Measurements from ENCODE around the gene WNT9A. TPM values are rescaled to one million over a fixed set of nuclear protein-coding genes. Genes with fewer than 3 reads are reported as not detected.

WNT9A gene
- total RNA-seq, 1 experiment from 2014 or later: 22.2 TPM

DNA sequence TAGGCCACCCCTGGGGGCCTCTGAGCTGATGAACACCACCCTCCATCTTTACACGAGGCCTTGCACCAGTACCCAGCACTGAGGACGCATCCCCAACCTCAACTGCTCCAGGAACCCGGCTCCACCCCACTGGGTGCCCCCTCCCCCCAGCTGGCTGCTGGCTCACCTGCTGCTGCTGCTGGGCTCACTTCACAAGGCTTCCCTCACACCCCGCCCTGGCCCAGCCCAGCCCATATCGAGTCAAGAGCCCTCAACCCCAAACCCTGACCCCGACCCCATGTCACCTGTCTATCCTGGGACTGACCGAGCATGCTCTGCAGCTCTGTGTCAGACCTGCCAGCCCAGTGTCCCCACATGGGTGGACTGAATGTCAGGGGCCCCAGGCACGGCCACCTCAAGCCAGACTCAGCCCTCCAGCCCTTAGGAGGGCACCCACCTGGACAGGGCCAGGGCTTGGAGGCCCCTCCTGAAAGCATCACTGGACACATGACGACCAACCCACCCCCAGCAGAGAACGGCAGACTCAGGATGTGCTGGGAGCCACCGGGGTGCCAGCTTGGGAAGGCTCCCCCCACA is 21.4 kb downstream of the WNT9A start:
- H3K79me2 ChIP-seq (ENCODE audit: low read length): peaks cover 52% of the 10 kb centered on the region
- POLR2A ChIA-PET (ENCODE audit: unreplicated experiment): interaction anchor here (0.6 kb wide), 1 partner anchor 162 kb away, joined by 3 read pairs; no protein-coding TSS in a partner anchor

DNA sequence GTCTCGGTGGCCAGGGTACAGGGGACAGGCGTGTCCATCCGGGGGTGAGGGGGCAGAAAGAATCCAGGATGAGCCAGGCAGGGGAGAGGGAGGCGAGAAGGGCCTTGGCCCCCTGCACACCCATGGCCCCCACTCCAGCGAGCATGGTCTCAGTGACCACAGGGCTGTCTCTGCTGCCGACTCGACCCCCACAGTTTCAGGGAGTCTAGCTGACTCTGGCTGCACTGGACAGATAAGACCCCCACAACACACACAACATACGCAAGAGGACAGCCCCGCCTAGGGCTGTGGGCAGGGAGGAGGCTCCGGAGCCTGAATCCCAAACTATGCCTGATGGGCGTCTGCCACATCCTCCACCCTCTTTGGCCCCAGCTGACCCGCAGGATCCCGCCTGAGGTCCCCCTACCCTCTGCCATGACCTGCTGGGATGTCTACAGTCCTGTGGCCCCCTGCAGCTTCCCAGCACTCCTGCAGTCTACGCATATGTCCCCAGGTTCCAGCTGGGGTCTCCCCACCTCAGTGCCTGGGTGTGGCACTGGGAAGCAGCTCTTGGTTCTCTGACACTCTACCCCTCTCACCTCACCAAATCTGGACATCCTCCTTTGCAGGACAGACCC is 22.0 kb downstream of the WNT9A start:
- no peak overlapping the region for H3K27ac ChIP-seq (ENCODE audit: low read length)
- no peak overlapping the region for H3K9ac ChIP-seq (ENCODE audit: low read length)
- peaks cover 5% of the 10 kb centered on the region; the same call in 1 of the 2 replicates for H4K20me1 ChIP-seq (ENCODE audit: low read length)
- H3F3A ChIP-seq (ENCODE audit: low read length, unreplicated experiment): no peaks in the 10 kb centered on the region
- H2AFZ ChIP-seq (ENCODE audit: low read length): no peak overlapping the region
- peaks cover 46% of the 10 kb centered on the region for H3K79me2 ChIP-seq (ENCODE audit: low read length)
- H3K27me3 ChIP-seq (ENCODE audit: low read length): no peaks in the 10 kb centered on the region
- intact Hi-C loops (cut with micrococcal nuclease): no loop called here
- H3K4me3 ChIP-seq (ENCODE audit: low read length): no peak overlapping the region
- no peak for TF ChIP-seq EZH2 (IDR thresholded peaks at IDR 0.05; ENCODE audit: low read length, unreplicated experiment)
- no peak overlapping the region for H3K4me2 ChIP-seq (ENCODE audit: low read length)
- DNase-seq (no peak), ATAC-seq (no peak)
- no TSS peak for BruUV-seq (replicated peaks)
- H3K9me2 ChIP-seq (replicated peaks; ENCODE audit: low read length): no peaks in the 10 kb centered on the region
- CTCF ChIA-PET: no interaction called here
- H3K36me3 ChIP-seq (ENCODE audit: low read depth, low read length): peaks cover 7% of the 10 kb centered on the region; the same call in 1 of the 2 replicates
- H3K4me1 ChIP-seq (ENCODE audit: insufficient read depth, low read length): peaks cover 3% of the 10 kb centered on the region; the same call in 1 of the 2 replicates
- POLR2A ChIA-PET (ENCODE audit: unreplicated experiment): interaction anchor here (0.6 kb wide), 1 partner anchor 162 kb away, joined by 3 read pairs; no protein-coding TSS in a partner anchor
- H3K9me3 ChIP-seq (ENCODE audit: low read length): no peaks in the 10 kb centered on the region

More for the DNA sequence above, 21.4 kb downstream of the WNT9A start:
- H3F3A ChIP-seq (ENCODE audit: low read length, unreplicated experiment): no peaks in the 10 kb centered on the region
- H4K20me1 ChIP-seq (ENCODE audit: low read length): peaks cover 5% of the 10 kb centered on the region; the same call in 1 of the 2 replicates
- no peaks in the 10 kb centered on the region for H3K9me2 ChIP-seq (replicated peaks; ENCODE audit: low read length)
- H3K4me3 ChIP-seq (ENCODE audit: low read length): no peak overlapping the region
- H3K27me3 ChIP-seq (ENCODE audit: low read length): no peaks in the 10 kb centered on the region
- no peak for DNase-seq
- H3K9ac ChIP-seq (ENCODE audit: low read length): no peak overlapping the region
- H3K4me2 ChIP-seq (ENCODE audit: low read length): no peak overlapping the region
- no peak overlapping the region for H2AFZ ChIP-seq (ENCODE audit: low read length)
- no peak for ATAC-seq
- no peaks in the 10 kb centered on the region for H3K9me3 ChIP-seq (ENCODE audit: low read length)
- H3K36me3 ChIP-seq (ENCODE audit: low read depth, low read length): peaks cover 7% of the 10 kb centered on the region; the same call in 1 of the 2 replicates
- intact Hi-C loops (cut with micrococcal nuclease): no loop called here
- no peak overlapping the region for H3K27ac ChIP-seq (ENCODE audit: low read length)
- TF ChIP-seq, protein P1, sequence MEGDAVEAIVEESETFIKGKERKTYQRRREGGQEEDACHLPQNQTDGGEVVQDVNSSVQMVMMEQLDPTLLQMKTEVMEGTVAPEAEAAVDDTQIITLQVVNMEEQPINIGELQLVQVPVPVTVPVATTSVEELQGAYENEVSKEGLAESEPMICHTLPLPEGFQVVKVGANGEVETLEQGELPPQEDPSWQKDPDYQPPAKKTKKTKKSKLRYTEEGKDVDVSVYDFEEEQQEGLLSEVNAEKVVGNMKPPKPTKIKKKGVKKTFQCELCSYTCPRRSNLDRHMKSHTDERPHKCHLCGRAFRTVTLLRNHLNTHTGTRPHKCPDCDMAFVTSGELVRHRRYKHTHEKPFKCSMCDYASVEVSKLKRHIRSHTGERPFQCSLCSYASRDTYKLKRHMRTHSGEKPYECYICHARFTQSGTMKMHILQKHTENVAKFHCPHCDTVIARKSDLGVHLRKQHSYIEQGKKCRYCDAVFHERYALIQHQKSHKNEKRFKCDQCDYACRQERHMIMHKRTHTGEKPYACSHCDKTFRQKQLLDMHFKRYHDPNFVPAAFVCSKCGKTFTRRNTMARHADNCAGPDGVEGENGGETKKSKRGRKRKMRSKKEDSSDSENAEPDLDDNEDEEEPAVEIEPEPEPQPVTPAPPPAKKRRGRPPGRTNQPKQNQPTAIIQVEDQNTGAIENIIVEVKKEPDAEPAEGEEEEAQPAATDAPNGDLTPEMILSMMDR (conservative IDR thresholded peaks at IDR 0.05; ENCODE audit: low read depth, low read length): no peak
- no peak for TF ChIP-seq EZH2 (IDR thresholded peaks at IDR 0.05; ENCODE audit: low read length, unreplicated experiment)
- TF ChIP-seq EZH2phosphoT487 (IDR thresholded peaks at IDR 0.05; ENCODE audit: borderline replicate concordance, low read length): no peak
- CTCF ChIA-PET: no interaction called here
- no TSS peak for BruUV-seq (replicated peaks)
- H3K4me1 ChIP-seq (ENCODE audit: insufficient read depth, low read length): peaks cover 3% of the 10 kb centered on the region; the same call in 1 of the 2 replicates

DNA sequence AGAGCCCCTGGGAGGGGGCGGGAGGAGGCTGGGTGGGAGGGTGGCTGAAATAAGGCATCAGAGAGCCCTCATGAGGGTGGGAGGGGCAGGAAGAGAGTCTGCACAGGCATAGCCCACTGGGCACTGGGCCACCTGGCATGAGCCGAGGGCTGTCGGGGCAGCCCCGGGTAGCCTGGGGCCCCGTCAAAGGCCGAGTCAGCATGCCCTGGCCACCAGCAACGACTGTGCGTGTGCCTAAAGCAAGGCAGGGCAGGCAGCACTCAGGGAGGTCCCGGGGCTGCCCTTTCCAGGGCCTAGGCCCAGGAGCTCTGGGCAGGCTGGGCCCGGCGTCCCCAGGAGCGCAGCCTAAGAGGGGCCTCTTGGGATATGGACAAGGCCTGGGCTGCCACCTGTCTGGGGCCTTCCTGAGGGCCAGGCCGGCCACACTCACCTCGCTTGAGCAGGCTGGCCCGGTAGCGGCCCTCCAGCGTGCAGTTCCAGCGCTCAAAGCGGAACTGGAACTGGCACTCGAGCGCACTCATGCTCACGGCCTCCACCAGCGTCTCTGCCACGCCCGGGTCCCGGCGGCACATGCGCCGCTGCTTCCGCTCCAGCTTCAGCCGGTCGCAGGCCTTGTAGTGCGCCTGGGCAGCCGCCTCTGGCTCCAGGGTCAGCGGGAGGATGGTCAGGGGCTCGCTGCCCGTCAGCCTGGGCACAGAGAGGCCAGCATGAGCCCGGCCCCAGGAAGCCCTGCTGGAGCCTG is 22.7 kb downstream of the WNT9A start:
- peak; percentile 41 for DNase-seq
- no peaks in the 10 kb centered on the region for H3F3A ChIP-seq (ENCODE audit: low read length, unreplicated experiment)
- H3K9me2 ChIP-seq (replicated peaks; ENCODE audit: low read length): no peaks in the 10 kb centered on the region
- no peak overlapping the region for H2AFZ ChIP-seq (ENCODE audit: low read length)
- no peaks in the 10 kb centered on the region for H3K27me3 ChIP-seq (ENCODE audit: low read length)
- H3K4me1 ChIP-seq (ENCODE audit: insufficient read depth, low read length): peaks cover 1% of the 10 kb centered on the region; the same call in 1 of the 2 replicates
- no peak overlapping the region for H3K9ac ChIP-seq (ENCODE audit: low read length)
- peaks cover 39% of the 10 kb centered on the region for H3K79me2 ChIP-seq (ENCODE audit: low read length)
- H3K9me3 ChIP-seq (ENCODE audit: low read length): no peaks in the 10 kb centered on the region
- TF ChIP-seq, protein P1 (conservative IDR thresholded peaks at IDR 0.05; ENCODE audit: low read depth, low read length): no peak
- TF ChIP-seq EZH2phosphoT487 (IDR thresholded peaks at IDR 0.05; ENCODE audit: borderline replicate concordance, low read length) (no peak), EZH2 (IDR thresholded peaks at IDR 0.05; ENCODE audit: low read length, unreplicated experiment) (no peak)
- peak; percentile 28 for ATAC-seq
- peaks cover 5% of the 10 kb centered on the region; the same call in 1 of the 2 replicates for H4K20me1 ChIP-seq (ENCODE audit: low read length)
- no peak overlapping the region for H3K27ac ChIP-seq (ENCODE audit: low read length)
- H3K4me3 ChIP-seq (ENCODE audit: low read length): no peak overlapping the region
- ChIA-PET POLR2A (ENCODE audit: unreplicated experiment) (no interaction called here), CTCF (no interaction called here)
- H3K36me3 ChIP-seq (ENCODE audit: low read depth, low read length): peaks cover 7% of the 10 kb centered on the region; the same call in 1 of the 2 replicates
- no TSS peak for BruUV-seq (replicated peaks)
- intact Hi-C loops (cut with micrococcal nuclease): no loop called here
- H3K4me2 ChIP-seq (ENCODE audit: low read length): no peak overlapping the region

Measured in PC-3 (cell line).